GM21825 (cell line): Measurements from ENCODE around the gene RUNX1.
A peak's percentile ranks its signal among the peaks of the same experiment; 100 is the strongest.

ENCODE experiments used
- ATAC-seq: cut with Tn5 transposase; IDR thresholded peaks from one replicate; pipeline ENCODE4 v1.9.1; 2021; ENCODE audit warnings: mild to moderate bottlenecking, moderate library complexity; ENCODE audit not compliant: unreplicated experiment

The RUNX1 gene

DNA sequence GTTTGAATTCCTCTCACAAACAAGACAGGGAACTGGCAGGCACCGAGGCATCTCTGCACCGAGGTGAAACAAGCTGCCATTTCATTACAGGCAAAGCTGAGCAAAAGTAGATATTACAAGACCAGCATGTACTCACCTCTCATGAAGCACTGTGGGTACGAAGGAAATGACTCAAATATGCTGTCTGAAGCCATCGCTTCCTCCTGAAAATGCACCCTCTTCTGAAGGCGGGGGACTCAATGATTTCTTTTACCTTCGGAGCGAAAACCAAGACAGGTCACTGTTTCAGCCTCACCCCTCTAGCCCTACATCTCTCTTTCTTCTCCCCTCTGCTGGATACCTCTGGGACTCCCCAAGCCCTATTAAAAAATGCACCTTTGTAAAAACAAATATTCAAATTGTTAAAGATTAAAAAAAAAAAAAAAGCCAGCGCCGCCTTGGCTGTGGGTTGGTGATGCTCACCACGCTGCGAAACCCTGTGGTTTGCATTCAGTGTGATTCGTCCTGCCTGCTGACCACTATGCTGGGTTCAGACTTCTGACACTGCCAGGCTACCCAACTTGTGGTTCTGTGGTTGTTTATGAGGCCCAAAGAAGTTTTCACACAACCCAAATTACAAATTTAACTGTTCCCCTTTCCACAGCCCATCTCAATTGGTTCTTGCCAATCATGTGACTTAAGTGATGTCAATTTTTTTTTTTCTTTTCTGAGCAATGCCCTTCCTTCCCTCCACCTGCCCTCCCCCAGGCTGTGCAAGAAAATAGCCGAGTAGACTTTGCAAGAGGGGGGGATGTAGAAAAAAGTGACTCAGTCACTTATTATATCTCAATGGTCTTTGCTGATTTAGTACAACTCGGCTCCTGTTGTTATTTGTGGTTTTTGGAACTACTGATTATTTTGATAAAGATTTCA, at the start of gene RUNX1:
TSS of gene RUNX1 (minus strand) at position 597 of the 912 bp plus-strand sequence.
- peak; percentile 47 for ATAC-seq

DNA sequence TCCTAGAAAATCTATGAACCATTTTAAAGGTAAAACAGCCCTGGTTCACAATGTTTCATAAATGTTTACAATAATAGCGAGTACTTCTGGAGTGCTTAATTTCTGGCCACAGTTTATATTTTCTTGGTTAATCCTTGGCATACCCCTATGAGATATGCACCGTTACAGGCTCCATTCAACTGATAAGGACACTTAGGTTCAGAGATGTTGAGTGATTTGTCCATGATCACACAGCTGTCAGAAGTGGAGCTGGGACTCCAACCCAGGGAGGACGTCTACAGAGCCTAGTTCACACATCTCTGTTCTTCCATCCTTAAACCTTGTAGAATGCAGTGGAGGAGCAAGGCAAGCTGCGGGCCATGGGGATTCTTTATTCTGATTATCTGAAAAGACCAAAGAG, 48.4 kb upstream of the RUNX1 start:
- no peak for ATAC-seq

DNA sequence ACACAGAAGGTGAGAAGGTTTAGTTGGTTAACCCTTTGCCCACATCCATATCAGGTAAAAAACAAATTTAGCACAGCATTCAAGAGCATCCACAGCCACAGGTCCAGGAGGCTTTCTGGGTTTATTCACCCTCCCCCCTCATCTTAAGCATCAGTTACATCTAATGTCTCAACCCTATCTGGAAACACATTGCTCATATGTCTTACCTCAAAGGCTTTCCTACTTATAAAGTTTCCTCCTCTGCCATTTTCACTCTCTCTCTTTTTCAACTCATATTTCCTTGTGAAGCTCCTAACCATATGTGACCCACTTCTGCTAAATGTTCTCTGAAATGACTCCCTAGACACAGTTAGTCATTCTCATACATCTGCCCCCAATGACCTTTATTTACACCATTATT, 47.9 kb upstream of the RUNX1 start:
- no peak for ATAC-seq

DNA sequence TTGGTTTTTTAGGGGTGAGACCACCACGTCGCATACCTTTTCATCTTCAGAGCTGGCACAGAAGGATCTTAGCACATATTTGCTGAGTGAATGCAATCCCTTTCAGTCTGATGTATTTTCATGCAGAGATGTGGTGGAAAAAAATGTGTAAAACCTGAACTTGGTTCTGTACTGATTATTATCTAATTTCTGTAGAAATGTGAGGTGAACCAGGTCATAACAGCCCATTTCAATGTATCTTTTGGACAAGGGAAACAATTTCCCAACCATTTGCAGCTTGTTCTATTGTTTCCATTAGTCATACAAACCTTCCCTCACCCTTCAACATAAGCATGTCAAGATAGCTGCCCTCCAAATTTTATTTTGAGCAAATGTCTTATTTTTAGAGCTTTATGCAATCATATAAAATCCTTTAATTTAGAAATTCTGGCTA, 46.8 kb upstream of the RUNX1 start:
- ATAC-seq, result no peak

DNA sequence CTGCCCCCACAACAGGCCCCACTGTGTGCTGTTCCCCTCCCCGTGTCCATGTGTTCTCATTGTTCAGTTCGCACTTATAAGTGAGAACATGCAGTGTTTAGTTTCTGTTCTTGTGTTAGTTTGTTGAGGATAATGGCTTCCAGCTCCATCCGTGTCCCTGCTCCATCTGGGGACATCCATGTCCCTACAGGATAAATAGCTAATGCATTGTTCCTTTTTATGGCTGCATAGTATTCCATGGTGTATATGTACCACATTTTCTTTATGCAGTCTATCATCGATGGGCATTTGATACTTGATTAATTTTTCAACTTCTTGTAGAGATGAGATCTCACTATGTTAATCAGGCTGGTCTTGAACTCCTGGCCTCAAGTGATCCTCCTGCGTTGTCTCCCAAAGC, 44.4 kb upstream of the RUNX1 start:
- no peak for ATAC-seq

DNA sequence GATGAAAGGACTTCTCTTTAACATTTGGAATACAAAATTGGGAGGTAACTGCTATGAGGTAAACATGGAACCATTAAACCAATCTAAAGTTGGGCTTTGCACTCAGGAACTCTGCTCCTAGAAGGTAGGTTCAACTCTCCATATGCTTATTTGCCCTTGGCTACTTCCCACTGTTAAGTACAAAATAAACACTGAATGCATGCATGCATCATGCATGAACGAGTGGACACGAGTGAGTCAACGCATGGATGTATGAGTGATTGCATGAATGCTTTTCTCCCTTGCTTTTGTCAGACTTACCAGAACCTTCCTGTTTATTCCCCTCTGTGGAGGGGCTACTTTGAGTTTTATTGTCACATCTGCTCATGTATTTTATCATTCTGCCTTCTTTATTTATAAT, 42.4 kb upstream of the RUNX1 start:
- no peak for ATAC-seq

DNA sequence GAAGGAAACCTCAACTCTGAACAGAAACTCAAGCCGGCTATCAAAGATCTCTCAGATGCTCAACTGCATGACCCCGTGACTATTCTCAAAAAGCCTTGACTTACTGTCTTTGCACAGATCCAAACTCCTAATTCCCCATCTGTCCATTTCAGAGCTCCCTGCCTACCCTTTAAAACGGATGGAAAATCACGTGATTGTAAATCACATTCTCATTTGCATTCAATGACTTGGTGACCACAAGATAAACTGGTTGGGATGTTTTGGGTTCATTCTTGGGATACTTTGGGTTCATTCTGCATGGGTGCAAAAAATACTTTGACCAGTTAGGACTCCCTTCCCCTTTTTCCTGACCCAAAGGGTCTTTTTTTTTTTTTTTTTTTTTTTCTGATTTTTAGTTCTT, 41.3 kb upstream of the RUNX1 start:
- ATAC-seq, result no peak

DNA sequence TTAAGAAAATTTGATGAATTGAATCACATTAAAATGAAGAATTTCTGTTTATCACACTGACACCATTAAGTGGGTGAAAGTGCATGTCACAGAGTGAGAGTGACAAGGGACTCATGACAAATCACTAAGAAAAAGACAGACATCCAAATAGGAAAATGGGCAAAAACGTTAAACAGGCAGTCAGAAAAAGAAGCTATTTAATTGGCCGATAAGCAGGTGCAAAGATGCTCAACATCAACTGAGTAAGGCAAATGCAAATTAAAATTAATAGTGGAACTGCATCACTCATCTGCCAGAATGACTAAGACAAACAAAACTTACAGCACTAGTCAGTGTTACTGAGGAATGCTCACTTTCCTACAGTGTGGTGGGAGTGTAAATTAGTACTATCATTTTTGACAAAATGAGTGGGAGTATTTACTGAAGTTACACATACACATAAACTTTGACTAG, 39.2 kb upstream of the RUNX1 start:
- ATAC-seq, result no peak

DNA sequence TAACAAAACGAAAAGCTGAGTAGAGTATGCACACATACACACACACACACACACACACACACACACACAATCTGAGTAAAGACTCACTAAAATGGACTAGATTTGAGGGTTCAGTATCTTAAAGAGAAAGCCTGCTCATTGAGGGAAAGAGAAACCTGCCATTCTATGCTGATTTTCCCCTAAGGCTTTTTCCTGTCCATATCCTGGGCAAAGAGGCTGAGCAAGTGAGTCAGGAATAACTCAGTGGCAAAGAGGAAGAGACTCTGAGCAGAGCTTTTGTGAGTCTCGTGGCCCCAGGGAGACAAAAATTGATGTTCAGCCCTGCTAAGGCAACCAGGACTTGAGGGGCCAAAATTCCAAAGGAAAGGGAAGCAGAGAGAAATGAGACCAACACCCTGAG, 37.3 kb upstream of the RUNX1 start:
- no peak for ATAC-seq

DNA sequence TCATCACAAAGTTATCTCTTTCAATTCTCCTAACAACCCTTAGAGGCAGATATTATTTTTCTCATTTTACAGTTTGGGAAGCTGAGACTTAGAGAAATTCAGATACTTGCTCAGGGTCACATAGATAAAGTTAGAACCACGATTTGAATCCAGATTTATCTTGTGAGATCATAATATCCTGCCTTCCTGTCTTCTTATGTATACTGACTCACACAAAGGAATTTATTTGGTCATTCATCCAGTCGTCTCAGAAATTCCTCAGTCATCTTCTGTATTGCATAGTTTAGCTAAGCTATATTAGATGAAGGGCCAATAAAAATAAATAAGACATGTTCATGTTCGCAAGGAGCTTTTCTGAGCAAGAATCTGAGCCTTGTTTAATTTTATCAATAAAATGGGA, 35.8 kb upstream of the RUNX1 start:
- ATAC-seq, result no peak

DNA sequence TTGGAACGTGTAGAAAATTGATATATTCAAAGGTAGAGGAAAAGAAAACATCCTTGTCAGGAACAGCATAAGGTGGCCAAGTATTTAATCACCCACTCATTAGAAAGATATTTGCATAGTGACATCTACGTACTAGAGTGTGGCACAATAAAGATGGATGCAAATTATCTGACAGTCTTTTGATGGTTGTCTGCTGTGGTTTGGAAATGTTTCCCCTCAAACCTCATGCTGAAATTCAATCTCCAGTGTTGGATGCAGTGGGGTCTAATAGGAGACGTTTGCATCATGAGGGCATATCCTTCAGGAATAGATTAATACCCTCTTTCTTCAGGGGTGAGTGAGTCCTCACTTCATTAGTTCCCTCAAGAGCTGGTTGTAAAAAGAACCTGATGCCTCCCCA, 34.1 kb upstream of the RUNX1 start:
- no peak for ATAC-seq

DNA sequence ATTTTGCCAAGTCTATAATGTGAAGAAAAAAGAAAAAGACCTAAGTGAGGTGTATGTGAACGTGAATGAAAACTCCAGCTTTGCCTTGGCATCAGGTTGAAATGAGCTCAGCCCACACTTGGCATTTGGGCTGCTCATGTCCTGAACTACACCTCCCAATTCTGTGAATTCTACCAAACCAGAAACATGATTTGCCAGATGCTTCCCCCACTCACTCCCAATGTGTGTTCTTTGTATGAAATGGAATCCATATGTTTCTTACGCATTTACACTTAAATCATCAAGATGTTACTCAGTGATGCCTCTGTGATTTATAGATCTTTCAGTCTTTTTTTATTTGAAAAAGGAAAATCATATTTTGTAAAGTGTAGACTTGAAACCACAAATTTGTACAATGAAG, 32.8 kb upstream of the RUNX1 start:
- ATAC-seq, result no peak

DNA sequence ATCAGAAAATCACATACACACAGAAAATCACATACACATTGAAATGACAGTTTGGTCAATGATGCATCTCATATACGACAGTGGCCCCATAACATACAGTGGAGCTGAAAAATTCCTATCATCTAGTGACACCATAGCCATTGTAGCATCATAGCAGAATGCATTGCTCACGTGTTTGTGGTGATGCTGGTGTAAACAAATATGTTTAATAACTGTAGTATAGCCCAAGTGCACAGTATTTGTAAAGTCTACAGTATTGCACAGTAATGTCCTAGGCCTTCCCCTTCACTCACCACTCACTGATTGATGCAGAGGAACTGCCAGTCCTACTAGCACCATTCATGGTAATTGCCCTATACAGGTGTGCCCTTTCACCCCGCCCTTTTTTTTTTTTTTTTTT, 30.1 kb upstream of the RUNX1 start:
- no peak for ATAC-seq

DNA sequence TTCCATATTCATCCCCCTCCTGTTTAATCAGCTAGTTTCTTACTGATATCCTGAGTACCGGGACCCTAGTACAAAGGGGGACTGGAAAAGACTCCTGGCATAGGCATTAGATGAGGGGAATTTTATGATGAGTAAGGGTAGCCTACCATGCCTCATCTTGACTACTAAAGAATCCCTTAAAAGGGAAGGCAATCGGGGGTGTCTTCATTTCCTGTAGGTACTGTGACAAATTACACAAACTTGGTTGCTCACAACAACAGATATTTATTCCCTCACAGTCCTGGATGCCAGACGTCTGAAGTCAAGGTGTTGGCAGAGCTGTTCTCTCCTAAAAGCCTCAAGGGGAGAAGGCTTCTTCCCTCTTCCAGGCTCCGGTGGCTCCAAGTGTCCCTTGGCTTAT, 28.9 kb upstream of the RUNX1 start:
- ATAC-seq, result no peak

DNA sequence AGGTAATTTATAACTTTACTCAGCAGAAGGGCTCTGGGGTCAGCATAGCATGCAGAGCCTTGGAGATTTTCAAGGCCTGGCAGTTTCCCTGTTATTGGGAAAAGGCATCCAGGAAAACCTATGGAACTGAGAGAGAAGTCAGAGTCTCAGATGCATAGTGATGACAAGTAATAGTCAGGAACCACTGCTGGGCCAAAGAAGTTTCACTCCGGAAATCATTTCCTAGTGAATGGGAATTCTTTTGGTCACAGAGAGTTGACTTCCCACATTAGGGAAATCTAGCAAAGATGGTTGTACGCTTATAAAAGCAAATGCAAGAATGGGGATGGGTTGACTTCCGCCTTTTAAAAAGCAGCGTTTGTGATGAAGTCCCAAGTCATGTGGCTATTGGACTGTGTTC, 28.4 kb upstream of the RUNX1 start:
- no peak for ATAC-seq

DNA sequence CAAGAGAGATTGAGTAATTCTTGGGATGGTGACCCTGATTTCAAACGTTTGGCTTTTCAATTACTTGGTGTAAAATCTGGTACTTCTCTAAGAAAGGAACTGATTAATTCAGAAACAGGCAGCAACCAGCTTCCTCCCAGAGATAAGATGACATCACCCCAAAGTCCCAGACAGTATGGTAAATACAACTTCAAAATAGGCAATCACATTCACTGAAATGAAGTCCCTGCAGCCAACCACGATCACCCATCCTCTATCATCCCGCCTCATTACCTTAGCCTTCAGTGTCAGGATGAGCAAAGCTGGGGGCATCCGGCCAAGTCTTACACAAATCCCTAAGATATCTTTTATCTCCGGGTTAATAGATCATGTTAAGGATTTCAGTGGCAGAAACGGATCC, 26.4 kb upstream of the RUNX1 start:
- no peak for ATAC-seq

DNA sequence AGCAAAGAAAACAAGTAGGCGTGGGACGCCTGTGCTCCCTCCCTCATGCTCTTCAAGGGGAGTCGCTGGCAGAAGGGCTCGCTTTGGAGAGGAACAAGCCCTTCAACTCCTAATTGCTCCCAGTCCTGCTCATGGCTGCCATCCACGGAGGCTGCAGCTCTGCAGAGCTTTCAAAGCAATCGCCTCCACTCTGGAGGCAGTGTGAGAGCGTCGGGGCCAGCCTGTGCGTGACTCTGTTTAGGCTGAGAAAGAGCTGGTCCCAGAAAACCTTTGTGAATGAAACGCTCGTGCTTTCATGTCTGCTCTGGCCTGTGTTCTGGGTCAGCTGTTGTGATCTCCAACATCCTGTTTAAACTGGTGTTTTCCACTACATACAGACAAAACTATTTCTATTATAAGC, 23.9 kb upstream of the RUNX1 start:
- no peak for ATAC-seq

DNA sequence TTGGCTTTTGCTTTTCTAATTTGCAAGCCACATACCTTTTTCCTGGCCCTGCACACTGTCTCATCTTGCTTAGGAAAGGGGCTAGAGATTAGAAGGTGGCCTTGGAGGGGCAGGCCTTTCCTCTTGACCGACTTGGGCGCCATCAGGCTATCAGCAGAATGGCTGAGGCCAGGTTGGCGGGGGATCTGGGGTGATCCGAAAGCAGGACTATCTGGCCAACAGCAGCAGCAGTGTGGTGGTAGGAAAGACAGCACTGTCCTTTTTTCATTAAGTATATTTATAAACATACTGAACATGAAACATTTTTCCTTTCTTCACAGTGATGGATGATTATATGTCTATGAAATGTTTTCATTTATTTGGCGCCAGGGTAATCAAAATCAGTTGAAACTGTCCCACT, 23.5 kb upstream of the RUNX1 start:
- ATAC-seq, result no peak

DNA sequence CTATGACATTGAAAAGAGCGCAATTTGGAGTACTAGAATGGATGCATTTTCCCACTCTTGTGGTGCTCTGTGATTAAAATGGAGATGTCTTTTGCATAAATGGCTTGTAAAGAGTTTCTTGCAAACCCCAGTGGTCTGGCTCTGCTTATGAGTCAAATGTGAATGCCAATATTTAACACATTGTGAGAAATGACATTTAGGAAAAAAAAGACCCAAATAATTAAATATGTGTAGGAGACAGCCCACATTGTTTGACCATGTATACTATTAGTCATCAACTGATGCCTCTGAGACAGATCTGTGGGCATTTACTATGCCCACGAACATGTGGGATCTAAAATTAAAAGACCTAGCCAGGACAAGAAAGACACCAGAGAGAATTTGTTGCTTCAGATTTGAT, 22.2 kb upstream of the RUNX1 start:
- no peak for ATAC-seq

DNA sequence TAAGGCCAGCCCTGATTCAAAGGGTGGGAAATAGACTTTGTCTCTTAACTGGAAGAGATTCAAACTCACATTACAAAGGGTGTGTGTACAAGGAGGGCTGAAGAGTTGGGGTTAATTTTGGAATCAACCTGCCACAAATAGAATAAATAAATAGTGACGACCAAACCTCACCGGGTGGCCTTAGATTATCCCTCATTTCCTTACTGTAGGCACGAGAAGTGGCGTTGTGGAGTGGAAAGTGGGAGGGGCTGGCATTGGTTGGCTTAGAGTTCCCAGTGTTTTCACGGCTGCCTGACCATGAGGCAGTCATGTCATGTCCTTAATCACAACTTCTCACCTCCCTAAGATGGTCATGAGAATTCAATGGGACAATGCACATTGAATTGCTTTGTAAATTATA, 21.3 kb upstream of the RUNX1 start:
- ATAC-seq, result no peak

DNA sequence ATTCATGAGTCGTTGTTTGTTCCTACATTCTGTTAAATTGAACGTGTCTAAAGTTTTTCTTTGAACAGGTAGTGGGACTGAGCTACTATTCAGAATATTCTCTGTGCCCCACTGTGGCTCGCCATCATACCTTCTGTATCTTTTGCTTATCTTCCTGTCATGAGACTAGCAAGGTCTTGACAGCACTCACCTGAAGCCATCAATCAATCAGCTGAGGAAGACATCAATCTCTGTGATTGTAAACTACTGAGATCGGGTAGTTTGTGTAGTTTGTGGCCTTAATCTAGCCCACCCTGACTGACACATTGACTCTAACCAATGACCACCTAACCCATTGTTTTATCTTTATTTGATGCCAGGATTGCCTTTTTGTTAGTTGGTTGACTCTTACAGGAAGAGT, 17.7 kb upstream of the RUNX1 start:
- no peak for ATAC-seq

DNA sequence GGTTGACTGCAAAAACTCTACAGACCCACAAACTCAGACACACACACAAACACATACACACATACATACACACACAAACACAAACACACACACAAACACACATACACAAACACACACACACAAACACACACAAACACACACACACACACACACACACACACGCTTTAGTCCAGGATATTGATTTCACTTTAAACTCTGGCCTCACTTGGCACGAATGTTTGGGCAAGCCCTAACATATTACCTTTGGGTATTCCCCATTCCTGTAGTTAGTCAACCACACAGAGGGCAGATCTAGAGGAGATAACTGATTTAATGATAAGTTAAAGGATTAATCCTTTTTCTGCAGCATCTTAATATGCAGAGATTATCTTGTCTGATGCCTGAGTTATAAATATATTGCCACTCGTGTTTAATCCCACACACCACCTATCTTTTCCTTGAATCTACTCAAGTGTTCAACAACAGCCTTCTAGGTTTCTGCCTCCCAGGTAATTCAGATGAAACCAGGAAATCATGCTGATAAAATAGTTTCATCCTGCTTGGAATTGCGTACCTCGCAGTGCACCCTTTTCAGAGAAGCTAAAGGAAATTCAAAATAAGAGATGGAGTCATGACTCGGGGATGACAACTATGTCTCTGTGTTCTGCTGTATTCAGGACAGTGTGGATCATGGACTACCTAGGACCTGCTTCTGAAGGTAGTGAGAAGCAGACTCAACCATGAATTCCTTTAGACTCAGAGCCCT, 14.5 kb upstream of the RUNX1 start:
- ATAC-seq, result no peak
